ENCODE data around the gene SLC1A2.

GRCh38 chr11:35292279-35292678 lies 127.1 kb downstream of the SLC1A2 start:
- no peak for TF ChIP-seq CTCF (IDR thresholded peaks at IDR 0.05)
- no peak for TF ChIP-seq POLR2A (IDR thresholded peaks at IDR 0.05)

Data from thyroid gland (tissue), 4 donors.